ENCODE data around the gene CYP20A1.

GRCh38 chr2:203327582-203327900 is 88.7 kb downstream of the CYP20A1 start:
- TF ChIP-seq SIN3A (IDR thresholded peaks at IDR 0.05; ENCODE audit: borderline replicate concordance, insufficient read depth, low read depth, low read length): no peak
- TF ChIP-seq CTCF (IDR thresholded peaks at IDR 0.05): no peak
